Hepatocyte (in vitro differentiated cells): ENCODE results near the gene SV2C.

Source experiments
- EZH2 ChIP-seq: fragments of 200-600 bp; sonication (generic); IDR thresholded peaks from 2 replicates; pipeline ENCODE4 v1.6.1; 2016; ENCODE audit warnings: antibody characterized with exemption, mild to moderate bottlenecking, borderline replicate concordance
- EZH2phosphoT487 ChIP-seq: fragments of 200-600 bp; sonication (generic); IDR thresholded peaks from one replicate; pipeline ENCODE4 v1.6.1; 2018; ENCODE audit warnings: antibody characterized with exemption, mild to moderate bottlenecking, low read depth, moderate library complexity; ENCODE audit not compliant: unreplicated experiment, severe bottlenecking
- TF ChIP-seq, protein P1 (sequence below): fragments of 200-600 bp; sonication (generic); IDR thresholded peaks from 2 replicates; pipeline ENCODE4 v1.5.1; 2016; ENCODE audit warnings: antibody characterized with exemption, mild to moderate bottlenecking; ENCODE audit not compliant: poor library complexity

DNA sequence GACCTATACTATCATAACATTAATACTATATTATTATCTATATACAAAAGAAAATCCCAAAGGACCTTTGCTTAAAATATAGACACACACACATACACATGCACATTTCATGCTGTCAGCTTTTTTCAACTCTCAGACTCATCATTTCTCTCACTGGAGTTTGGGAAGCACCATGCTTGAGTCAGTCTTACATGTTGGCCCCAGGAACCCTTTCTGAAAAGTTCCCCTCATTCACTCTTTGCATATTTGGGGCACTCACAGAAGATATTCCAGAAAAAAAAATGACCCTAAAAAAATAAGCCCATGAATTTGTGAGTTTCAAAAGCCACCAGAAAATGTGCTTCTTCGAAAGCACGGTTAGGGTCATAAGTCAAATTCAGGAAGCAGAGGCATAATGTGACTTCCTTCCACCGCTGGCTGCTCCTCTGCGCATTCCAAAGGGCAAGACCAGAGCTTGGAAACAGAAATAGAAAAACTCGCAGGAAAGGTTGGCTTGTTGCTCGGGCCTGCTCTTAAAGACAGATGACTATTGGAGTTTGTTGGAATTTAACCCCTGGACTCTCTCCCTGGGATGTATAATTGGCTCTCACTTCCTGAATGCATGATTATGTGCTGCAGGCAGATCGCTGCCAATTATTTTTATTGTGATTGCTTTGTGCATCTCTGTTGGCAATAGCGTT, 190.2 kb downstream of the SV2C start:
- TF ChIP-seq, protein P1, sequence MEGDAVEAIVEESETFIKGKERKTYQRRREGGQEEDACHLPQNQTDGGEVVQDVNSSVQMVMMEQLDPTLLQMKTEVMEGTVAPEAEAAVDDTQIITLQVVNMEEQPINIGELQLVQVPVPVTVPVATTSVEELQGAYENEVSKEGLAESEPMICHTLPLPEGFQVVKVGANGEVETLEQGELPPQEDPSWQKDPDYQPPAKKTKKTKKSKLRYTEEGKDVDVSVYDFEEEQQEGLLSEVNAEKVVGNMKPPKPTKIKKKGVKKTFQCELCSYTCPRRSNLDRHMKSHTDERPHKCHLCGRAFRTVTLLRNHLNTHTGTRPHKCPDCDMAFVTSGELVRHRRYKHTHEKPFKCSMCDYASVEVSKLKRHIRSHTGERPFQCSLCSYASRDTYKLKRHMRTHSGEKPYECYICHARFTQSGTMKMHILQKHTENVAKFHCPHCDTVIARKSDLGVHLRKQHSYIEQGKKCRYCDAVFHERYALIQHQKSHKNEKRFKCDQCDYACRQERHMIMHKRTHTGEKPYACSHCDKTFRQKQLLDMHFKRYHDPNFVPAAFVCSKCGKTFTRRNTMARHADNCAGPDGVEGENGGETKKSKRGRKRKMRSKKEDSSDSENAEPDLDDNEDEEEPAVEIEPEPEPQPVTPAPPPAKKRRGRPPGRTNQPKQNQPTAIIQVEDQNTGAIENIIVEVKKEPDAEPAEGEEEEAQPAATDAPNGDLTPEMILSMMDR: no peak
- TF ChIP-seq EZH2: no peak
- no peak for TF ChIP-seq EZH2phosphoT487
